DMS153 treated with DMSO at 0.1 percent for 48 hours (cell line): ENCODE results near the gene PNMA8C.

ENCODE experiments used
- DNase-seq: peaks from one replicate; lab custom pipeline; 2025; ENCODE audit not compliant: unreplicated experiment; lab: John Stamatoyannopoulos, UW

The PNMA8C gene

DNA sequence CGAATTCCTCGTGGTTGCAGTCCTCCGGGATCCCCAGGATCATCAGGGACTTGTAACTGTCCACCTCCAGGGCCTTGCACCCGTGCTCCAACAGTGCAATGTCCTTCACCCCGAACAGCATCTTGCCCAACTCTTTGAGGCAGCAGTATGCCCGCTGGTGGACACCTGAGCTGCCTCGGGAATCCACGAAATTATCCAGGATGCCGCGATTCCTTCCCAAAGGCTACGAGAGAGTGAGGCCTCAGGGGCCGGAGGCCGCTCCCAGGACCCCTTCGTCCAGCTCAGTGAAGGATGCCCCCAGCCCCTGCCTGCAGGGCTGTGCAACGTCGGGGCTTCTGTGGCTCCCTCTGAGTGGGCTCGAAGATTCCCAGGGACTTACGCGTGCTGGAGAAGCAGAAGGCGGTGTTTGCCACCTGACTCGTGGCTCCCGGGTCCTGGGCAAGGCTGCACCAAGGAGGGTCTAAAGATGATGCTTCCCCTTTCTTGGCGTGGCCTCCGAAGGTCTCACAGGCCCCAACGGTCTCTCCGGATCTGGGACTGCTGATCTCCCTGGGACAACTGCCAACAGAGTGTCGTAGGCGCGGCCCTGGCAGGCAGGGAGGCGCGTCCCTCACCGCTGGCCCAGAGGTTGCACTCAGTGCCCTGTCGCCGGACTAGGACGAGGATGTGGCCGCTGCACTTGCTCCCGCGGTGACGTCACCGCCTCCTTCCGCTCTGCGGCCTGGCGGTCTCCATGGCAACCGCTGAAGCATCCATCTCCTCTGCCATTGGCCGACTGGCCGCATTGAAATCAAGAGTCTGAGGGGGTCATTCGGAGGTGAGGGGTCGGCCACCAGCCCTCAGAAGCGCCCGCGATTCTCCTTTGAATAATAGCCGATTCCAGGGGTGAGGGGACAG lies at the start of gene PNMA8C:
PNMA8C (minus strand) TSS at position 698 of the 897 bp plus-strand sequence; CDS start at position 121, 577 bp downstream.
- peak; percentile 10 for DNase-seq

DNA sequence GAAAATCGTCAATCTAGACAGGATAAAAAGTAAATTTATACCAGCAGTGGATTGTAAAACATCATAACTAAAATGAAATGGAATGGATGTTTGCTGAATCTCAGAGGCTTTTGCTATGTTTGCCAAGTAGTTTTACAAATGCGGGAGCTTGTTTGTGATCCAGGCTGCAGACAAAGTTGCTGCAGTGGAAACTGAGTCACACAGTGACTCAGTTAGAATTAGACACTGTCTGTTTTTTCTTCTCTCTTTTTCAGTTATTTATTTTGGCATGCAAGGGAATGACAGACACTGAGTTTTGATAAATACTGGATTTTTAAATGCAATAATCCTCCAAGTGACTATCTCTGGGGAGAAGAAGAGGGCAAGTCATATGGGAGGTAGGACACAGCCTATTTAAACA lies 47.2 kb upstream of the PNMA8C start:
- DNase-seq: no peak

DNA sequence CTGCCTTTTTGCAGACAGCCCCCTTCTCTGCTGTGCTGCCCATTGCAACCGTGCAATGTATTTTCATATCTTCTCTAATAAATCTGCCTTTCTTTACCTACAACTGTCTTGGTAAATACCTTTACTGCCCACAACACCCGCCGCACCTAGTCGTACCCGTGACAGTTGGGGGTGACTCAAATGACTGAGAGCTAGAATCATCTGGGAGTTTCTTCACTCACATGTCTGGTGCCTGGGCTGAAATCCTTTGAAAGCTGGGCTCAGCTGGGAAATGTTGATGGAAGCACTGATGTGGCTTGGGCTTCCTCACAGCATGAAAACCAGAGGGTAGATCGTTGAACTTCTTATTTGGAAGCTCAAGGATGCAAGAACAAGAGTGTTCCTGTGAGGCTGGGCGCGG lies 45.5 kb upstream of the PNMA8C start:
- no peak for DNase-seq

DNA sequence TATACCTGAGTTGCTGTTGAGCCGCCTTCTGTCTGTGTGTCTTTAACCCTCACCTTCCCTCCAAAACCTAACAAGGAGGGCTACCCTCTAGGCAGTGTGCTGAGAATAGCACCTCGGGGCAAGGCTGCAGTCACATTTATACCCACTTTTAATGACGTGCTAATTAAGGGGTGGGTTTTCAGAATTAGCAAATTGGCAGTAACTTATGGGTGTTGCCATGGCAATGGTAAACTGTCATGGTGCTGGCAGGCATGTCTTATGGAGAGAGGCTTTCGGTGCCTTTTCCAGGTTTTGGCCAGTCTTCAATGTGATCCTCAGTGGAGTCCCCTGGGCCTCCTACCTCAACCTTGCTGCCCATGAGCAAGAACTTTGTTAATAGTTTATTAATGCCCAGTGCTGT lies 43.9 kb upstream of the PNMA8C start:
- DNase-seq: no peak

DNA sequence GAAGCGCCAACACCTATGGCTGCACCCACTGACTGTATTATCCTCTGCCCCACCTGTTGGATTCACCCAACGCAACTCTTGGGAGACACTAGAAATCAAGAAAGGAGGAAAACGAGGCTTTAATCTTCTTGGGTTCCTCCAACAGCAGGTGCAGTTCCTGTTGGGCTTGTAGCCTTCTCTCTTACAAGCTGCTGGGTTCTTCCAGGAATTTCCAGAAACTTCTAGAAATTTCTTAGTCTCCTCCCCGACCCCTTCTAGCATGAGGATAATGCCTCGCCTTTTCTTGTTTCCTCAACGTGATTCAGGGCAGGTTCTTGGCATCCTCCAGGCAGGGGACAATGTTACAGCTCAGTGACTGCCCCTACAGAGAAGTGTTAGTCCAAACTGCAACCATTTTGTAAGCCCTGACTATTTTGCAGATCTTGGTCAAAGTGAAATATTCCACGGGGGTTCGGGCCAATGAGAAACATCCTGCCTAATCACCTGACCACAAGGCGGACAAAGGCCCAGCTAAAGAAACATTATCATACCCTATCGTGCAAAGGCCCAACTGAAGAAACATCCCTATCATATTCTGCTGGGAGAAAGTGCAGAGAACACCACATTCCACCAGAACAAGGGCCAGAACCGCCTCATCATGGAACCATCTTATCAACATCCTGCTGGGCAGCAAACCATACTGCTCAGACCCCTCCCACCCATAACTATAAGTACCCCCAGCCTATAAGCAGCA lies 43.2 kb upstream of the PNMA8C start:
- DNase-seq: no peak

DNA sequence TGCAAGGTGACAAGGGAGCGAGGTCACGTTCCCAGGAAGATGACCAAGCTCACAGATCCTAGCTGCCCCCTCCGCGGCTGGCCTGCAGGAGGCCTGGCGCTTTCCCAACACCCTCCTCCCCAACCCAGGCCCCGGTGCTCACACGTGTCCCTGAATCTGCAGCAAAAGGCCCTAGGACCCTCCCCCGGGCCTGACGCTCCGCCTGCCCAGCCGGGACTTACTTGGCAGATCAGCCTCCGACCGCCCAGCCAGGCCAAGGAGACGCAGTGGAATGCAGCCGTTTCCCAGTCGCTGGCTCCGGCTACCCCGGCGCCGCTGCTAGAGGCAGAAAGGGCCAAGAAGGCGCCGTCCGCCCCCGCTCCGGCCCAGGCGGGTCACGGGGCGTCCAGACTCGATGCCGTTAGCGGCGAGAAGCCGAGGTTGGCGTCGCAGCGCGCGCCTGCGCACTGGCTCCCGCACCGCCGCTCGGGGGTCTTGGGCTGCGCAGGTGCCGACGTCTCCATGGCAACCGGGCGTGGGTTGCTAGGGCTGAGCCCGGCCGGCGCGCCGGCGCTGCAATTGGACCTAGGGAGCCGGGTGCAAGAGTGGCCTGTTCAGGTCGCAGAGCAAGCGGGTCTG lies 42.5 kb upstream of the PNMA8C start, which contains the start of gene PNMA8A:
PNMA8A (minus strand) TSS at position 448 of the 618 bp plus-strand sequence. CDS start 528 bp downstream, outside the sequence.
- peak; percentile 77 for DNase-seq

DNA sequence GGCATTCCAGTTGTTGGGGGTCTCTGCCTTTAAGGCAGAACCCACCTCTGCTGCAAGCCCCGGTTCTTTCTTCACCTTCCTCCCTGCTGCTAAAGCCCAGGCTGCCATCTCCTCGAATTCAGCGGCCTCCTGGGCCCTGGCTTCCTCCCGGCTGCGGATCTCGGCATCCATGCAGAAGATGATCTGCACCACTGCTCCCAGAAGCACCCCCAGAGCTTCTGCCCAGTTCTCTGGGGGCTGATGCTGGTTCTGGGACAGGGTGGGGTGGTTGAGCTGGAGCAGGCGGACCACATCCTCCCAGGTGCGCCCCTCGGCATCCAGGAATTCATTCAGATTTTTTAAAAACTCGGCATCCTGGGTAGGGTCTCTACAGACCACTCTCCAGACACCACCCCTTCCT lies 41.6 kb upstream of the PNMA8C start:
- DNase-seq: no peak

DNA sequence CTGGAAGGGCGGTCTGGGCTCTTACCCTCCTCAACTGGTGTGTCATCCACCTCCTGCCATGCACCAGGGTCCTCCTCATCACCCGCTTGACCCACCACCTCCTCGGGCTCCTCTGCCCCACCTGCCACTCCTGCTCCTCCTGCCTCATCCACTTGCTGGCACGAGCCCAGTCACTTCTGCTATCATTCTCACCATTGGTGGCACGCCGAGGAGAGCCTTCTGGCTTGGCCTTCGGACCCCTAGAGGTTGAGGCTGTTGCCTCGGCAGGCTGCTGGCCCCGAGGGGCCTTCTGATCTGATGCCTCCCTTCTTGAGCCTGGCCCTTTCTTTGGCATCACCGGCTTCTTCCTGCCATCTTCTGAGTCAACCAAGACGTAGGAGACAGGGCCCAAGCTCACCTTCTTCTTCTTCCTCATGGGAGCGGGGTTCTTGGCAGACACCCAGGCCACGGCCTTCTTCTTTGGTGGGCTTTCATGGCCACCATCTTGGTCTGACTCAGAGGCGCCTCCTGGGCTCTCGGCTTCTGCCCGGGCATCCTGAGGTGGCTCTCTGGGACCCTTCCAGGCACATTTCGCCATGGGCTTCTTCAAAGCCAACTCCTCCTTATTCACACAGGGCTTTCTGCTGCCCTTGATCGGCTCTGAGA lies 40.9 kb upstream of the PNMA8C start:
- no peak for DNase-seq

DNA sequence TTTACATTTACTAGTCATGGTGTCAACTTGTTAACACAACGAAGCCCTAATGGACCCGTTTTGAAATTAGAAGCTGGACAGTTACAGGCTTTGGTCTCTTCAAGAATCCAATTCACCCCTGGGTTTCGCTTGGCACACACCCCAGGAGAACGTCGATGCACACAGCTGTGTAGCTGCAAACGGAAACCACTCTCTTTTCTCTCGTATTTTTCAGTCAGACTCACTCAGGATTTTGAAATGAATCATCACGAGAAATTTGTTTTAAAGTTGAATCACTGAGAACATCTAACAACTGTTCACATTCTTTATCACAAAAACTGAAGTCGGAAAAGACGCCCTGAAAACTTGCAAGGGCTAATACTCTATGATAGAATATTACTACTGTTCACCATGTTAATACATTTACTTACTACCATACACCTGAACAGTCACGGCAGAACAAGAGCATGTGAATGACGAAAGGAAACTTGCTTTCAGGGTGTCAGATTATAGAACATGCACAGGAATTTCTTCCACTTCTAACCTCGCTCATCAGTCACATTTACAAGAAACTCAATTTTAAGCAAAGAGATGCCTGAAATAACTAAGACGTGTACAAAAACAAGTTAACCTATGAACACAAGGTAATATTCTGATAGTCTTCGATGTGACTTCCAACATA lies 37.9 kb upstream of the PNMA8C start:
- no peak for DNase-seq

DNA sequence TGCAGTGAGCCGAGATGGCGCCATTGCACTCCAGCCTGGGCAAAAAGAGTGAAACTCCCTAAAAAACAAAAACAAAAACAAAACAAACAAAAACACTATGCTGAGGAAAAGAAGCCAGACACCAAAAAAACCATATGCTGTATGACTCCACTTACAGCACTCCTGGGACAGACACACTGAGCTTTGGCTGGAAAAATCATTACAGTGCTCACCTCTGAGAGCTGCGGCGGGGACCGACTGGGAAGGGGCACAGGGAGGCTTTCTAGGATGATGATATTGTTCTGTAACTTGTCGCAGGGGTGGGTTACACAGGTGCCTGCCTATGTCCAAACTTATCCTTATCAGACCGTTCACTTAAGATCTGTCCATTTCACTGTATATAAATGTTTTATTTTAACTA lies 34.8 kb upstream of the PNMA8C start:
- no peak for DNase-seq

DNA sequence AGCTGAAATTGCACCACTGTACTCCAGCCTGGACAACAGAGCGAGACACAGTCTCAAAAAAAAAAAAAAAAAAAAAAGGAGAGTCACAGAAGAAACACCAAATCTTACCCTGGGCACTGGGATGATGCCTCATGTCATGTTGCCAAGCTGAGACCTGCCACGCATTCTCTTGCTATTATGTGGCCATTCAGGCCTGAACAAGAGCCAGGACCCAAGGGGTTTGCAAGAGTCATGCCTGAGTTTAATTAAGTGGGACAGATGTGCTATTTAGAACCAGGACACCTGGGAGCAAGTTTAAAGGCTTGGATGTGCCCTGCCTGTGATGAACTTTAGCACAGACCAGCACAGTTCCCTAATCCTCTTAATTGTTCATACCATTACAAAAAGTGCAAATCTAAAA lies 32.8 kb upstream of the PNMA8C start:
- DNase-seq: no peak

DNA sequence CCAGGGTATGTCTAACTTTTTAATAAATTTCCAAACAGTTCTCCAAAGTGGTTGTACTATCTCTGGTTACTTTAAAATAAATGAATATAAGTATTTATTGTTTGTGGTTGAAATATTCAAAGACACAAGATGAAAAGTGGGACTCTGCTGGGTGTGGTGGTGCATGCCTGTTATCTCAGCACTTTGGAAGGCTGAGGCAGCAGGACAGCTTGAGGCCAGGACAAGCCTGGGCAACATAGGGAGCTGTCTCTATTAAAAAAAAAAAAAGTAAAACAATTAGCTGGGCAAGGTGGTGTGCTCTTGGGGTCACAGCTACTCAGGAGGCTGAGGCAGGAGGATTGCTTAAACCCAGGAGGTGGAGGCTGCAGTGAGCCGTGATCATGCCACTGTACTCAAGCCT lies 32.2 kb upstream of the PNMA8C start:
- no peak for DNase-seq

DNA sequence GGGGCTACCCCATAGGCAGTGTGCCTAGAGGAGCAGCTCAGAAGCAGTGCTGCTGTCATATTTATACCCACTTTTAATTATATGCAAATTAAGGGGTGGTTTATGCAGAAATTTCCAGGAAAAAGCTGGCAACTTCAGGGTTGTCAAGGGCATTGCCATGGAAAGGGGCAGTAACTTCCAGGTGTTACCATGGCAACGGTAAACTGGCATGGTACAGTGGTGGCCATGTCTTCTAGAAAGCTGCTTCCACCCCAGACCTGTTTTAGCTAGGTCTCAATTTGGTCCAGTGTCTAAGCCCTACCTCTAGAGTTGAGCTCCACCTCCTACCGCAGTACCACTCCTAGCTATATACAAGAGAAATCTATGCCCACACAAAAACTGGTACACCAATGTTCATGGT lies 31.3 kb upstream of the PNMA8C start:
- DNase-seq: no peak

DNA sequence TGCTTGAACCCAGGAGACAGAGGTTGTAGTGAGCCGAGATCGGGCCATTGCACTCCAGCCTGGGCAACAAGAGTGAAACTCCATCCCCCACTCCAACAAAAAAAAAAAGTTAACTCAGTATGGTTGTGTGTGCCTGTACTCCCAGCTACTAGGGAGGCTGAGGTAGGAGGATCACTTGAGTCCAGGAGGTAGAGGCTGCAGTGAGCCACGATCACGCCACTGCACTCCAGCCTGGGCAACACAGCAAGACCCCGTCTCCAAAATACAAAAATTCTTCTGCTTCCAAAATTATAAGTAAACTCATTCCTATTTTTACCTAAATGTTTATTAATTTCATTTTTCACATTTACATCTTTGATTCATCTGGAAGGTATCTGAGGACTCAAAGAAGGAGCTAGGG lies 28.2 kb upstream of the PNMA8C start:
- DNase-seq: no peak

DNA sequence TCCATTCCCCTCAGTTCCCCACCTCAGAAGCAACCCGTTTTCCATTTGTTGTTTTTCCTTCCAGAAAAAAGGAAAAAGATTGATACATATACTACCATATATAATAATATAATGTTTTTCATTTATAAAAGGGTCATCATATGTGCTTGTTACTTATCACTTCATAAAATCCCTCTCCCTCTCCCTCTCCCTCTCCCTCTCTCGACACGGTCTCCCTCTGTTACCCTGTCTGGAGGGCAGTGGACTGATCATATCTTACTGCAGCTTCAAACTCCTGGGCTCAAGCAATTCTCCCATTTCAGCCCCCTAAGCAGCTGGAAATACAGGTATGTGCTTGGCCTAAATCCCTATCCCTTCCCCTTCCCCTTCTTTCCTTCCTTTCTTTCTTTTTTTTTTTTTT lies 25.5 kb upstream of the PNMA8C start:
- no peak for DNase-seq

DNA sequence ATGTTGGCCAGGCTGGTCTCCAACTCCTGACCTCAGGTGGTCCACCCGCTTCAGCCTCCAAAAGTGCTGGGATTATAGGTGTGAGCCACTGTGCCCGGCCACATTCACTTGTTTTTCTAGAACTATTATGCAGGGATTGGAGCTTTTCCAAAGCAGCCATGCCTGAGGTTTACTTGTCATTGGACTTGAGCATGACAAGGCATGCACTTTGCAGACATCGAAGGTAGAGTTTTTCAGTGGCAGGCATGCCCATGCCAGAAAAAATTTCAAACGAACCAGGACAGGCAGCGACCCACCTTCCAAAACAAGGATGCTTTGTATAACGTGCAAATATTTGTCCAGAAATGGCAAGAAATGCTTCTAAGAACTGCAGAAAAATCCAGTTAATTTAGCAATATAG lies 24.9 kb upstream of the PNMA8C start:
- DNase-seq: no peak

DNA sequence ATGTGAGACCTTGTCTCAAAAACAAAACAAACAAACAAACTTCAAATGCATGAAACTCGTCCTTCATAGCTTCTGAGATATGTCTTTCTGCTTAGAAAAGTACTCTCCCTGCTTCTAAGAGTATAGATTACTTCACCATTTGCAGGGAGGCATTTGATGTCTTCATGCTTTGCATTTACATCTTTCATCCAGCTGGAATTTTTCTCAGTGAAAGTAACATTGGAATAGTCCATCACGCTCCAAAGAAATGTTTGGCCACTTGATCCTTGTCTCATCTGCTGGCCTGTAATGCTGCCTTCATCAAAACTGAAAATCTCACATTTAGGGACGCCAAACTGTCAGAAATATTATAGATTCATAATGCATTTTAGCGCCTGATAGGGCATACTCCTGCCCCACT lies 23.4 kb upstream of the PNMA8C start:
- DNase-seq: no peak

DNA sequence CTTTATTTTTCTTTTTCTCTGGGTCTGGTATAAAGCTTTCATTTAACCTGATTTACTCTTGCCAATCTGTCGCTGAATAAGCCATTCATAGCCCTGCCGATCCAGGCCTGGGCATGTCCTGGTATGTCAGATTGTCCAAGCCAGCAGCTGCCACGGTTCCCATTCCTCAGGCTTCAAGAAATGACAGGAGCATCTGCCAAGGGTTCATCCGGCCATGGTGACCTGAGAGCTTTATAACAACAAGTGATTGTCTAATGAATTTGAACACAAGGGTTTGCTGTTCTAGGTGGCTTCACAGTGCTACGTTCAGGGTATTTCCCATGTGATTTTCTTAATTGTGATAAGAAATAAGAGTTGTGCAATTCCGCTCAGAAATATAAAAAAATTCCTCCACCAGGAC lies 22.6 kb upstream of the PNMA8C start:
- DNase-seq: no peak

DNA sequence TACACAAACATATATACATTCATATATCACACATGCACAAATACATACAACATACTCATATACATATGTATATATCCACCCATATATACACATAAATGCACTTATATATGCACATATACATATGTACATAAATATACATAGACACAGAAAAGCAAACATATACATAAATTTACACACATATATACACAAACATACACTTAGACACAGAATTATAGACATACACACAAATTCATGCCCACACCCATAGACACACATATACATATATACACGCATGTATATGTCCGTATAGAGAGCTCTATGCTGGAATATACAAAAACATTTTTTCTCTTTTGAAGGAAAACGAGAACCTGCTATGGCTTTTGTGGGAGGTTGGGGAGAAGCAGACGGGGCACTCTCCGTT lies 22.0 kb upstream of the PNMA8C start:
- no peak for DNase-seq

DNA sequence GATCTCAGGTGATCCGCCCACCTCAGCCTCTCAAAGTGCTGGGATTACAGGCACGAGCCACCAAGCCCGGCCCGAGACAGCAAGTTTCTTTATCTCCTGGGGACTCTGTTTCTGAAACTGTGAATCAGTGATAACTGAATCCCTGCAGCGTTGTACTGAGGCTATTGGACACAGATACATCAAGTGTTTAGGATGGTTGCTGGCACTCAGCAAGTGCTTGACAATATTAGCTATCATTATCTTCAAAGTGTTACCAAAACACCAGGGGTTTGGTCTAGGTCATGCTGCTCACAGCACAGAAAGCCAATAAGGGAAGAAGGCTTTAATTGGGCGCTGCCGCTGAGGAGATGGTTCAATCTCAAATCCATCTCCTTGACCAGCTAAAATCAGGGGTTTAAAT lies 20.5 kb upstream of the PNMA8C start:
- DNase-seq: no peak

DNA sequence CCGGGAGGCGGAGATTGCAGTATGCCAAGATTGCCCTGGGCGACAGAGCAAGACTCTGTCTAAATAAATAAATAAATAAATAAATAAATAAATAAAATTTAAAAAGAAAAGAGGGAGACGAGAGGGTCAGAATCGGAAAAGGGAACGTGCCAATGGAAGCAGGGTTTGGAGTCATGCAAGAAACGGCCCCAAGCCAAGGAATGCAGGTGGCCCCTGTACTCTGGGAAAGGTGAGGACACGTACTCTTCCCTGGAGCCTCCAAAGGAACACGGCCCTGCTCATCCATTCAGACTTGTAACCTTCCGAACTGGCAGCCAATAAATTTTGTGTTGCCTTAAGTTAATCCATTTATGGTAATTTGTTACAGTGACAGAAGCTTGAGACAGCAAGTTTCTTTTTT lies 19.9 kb upstream of the PNMA8C start:
- no peak for DNase-seq
